ENCODE results near the gene LSR. TPM values are rescaled to one million over a fixed set of nuclear protein-coding genes. Genes with fewer than 3 reads are reported as not detected.
A peak's percentile ranks its signal among the peaks of the same experiment; 100 is the strongest.

Gene LSR
- polyA plus RNA-seq, 1 donor from 2014 or later: not detected

- H3K9me3 ChIP-seq (ENCODE audit: low read length): no peaks in the 10 kb centered on the region
- H3K27ac ChIP-seq (ENCODE audit: low read length): no peak overlapping the region
- no peak overlapping the region for H3K9ac ChIP-seq (ENCODE audit: low read length)
- no peak overlapping the region for H3K4me3 ChIP-seq (ENCODE audit: low read length)
- H4K20me1 ChIP-seq (ENCODE audit: insufficient read depth): no peaks in the 10 kb centered on the region
- TF ChIP-seq, protein P1, sequence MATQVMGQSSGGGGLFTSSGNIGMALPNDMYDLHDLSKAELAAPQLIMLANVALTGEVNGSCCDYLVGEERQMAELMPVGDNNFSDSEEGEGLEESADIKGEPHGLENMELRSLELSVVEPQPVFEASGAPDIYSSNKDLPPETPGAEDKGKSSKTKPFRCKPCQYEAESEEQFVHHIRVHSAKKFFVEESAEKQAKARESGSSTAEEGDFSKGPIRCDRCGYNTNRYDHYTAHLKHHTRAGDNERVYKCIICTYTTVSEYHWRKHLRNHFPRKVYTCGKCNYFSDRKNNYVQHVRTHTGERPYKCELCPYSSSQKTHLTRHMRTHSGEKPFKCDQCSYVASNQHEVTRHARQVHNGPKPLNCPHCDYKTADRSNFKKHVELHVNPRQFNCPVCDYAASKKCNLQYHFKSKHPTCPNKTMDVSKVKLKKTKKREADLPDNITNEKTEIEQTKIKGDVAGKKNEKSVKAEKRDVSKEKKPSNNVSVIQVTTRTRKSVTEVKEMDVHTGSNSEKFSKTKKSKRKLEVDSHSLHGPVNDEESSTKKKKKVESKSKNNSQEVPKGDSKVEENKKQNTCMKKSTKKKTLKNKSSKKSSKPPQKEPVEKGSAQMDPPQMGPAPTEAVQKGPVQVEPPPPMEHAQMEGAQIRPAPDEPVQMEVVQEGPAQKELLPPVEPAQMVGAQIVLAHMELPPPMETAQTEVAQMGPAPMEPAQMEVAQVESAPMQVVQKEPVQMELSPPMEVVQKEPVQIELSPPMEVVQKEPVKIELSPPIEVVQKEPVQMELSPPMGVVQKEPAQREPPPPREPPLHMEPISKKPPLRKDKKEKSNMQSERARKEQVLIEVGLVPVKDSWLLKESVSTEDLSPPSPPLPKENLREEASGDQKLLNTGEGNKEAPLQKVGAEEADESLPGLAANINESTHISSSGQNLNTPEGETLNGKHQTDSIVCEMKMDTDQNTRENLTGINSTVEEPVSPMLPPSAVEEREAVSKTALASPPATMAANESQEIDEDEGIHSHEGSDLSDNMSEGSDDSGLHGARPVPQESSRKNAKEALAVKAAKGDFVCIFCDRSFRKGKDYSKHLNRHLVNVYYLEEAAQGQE (IDR thresholded peaks at IDR 0.05; ENCODE audit: borderline replicate concordance): no peak
- no peak for TF ChIP-seq POLR2AphosphoS5 (IDR thresholded peaks at IDR 0.05)
- TF ChIP-seq RAD21 (conservative IDR thresholded peaks at IDR 0.05): no peak
- no peak for TF ChIP-seq EP300 (conservative IDR thresholded peaks at IDR 0.05; ENCODE audit: poor library complexity, severe bottlenecking)
- no peak for TF ChIP-seq TAF1 (IDR thresholded peaks at IDR 0.05; ENCODE audit: low read depth)
- TF ChIP-seq, protein P2, sequence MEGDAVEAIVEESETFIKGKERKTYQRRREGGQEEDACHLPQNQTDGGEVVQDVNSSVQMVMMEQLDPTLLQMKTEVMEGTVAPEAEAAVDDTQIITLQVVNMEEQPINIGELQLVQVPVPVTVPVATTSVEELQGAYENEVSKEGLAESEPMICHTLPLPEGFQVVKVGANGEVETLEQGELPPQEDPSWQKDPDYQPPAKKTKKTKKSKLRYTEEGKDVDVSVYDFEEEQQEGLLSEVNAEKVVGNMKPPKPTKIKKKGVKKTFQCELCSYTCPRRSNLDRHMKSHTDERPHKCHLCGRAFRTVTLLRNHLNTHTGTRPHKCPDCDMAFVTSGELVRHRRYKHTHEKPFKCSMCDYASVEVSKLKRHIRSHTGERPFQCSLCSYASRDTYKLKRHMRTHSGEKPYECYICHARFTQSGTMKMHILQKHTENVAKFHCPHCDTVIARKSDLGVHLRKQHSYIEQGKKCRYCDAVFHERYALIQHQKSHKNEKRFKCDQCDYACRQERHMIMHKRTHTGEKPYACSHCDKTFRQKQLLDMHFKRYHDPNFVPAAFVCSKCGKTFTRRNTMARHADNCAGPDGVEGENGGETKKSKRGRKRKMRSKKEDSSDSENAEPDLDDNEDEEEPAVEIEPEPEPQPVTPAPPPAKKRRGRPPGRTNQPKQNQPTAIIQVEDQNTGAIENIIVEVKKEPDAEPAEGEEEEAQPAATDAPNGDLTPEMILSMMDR (IDR thresholded peaks at IDR 0.05; ENCODE audit: poor library complexity, severe bottlenecking): no peak
- TF ChIP-seq SMC3 (conservative IDR thresholded peaks at IDR 0.05; ENCODE audit: poor library complexity): no peak
- no peak for TF ChIP-seq EZH2 (IDR thresholded peaks at IDR 0.05; ENCODE audit: borderline replicate concordance, insufficient read depth, low read length, poor library complexity, severe bottlenecking)
- TF ChIP-seq MXI1 (conservative IDR thresholded peaks at IDR 0.05; ENCODE audit: poor library complexity, severe bottlenecking): no peak
- H3K79me2 ChIP-seq (replicated peaks; ENCODE audit: insufficient read depth, low read length): no peaks in the 10 kb centered on the region
- H2AFZ ChIP-seq (ENCODE audit: low read depth, low read length): no peak overlapping the region
- H3F3A ChIP-seq (ENCODE audit: insufficient read depth, low read length, poor library complexity, severe bottlenecking): no peaks in the 10 kb centered on the region
- H3K27me3 ChIP-seq (ENCODE audit: insufficient read depth, low read depth, low read length): no peaks in the 10 kb centered on the region
- no peak overlapping the region for H3K4me2 ChIP-seq (ENCODE audit: low read length)
- H3K9me2 ChIP-seq (ENCODE audit: insufficient read depth, low read length): no peaks in the 10 kb centered on the region
- no peaks in the 10 kb centered on the region for H3K36me3 ChIP-seq (ENCODE audit: insufficient read depth, low read length)
Measured at GRCh38 chr19:35302446-35302845, 53.6 kb downstream of the LSR start.

GRCh38 chr19:35303357-35303915, 54.6 kb downstream of the LSR start:
- no peak overlapping the region for H3K4me3 ChIP-seq (ENCODE audit: low read length)
- no peaks in the 10 kb centered on the region for H3F3A ChIP-seq (ENCODE audit: insufficient read depth, low read length, poor library complexity, severe bottlenecking)
- H4K20me1 ChIP-seq (ENCODE audit: insufficient read depth): no peaks in the 10 kb centered on the region
- no peak overlapping the region for H2AFZ ChIP-seq (ENCODE audit: low read depth, low read length)
- H3K79me2 ChIP-seq (replicated peaks; ENCODE audit: insufficient read depth, low read length): no peaks in the 10 kb centered on the region
- no peaks in the 10 kb centered on the region for H3K9me2 ChIP-seq (ENCODE audit: insufficient read depth, low read length)
- H3K27ac ChIP-seq (ENCODE audit: low read length): no peak overlapping the region
- no peaks in the 10 kb centered on the region for H3K36me3 ChIP-seq (ENCODE audit: insufficient read depth, low read length)
- H3K9me3 ChIP-seq (ENCODE audit: low read length): no peaks in the 10 kb centered on the region
- no peak overlapping the region for H3K4me2 ChIP-seq (ENCODE audit: low read length)
- H3K9ac ChIP-seq (ENCODE audit: low read length): peak overlapping the region; percentile 20
- no peak for TF ChIP-seq TAF1 (IDR thresholded peaks at IDR 0.05; ENCODE audit: low read depth)
- peak; percentile 72 for TF ChIP-seq POLR2AphosphoS5 (IDR thresholded peaks at IDR 0.05)
- no peaks in the 10 kb centered on the region for H3K27me3 ChIP-seq (ENCODE audit: insufficient read depth, low read depth, low read length)
